Activated CD8-positive, alpha-beta memory T cell treated with anti-CD3 and anti-CD28 coated beads, Interleukin-2, amount 50 U/mL, for 1 hour (primary cell): ENCODE results near the gene SORCS1.

Experiments
- DNase-seq: peaks from one replicate; pipeline ENCODE4 v3.0.0-alpha.2; 2020; ENCODE audit errors: extremely low read depth

The SORCS1 gene

DNA sequence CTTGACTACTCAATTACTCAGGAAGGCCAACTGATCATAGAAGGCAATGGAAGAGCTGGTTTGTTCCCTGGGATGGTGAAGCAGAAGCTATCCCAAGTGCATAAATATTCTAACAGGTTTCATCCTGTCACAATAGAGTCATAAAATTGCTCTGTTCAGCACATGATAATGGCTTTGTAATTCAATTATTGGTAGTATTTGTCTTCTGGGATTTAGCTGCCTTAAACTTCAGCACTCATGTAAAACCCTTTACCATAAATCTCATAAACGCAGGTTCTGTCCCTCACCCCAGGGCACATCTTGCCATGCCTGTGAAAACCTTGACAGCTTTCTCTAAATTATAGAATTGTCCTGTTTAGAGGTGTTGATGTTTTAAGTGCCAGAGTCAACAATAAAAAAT is 417.6 kb downstream of the SORCS1 start:
- no peak for DNase-seq

DNA sequence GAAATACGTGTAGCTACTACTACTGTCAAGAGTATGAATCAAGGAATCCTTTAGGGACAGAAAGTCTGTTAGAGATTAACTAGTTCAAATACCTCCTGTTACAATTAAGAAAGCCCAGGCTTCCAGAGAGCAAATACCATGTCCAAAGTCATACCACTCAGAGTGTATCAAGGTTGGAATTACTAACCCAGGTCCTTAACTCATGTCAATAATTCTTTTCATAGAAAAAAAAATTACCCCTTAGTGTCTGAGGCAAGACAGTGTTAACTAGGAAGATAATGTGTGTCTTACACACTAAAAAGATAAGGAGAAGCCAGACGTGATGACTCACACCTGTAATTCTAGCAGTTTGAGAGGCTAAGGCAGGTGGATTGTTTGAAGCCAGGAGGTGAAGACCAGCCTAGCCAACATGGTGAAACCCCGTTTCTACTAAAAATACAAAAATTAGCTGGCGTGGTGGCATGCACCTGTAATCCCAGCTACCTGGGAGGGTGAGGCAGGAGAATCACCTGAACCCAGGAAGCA is 423.4 kb downstream of the SORCS1 start:
- DNase-seq = no peak

DNA sequence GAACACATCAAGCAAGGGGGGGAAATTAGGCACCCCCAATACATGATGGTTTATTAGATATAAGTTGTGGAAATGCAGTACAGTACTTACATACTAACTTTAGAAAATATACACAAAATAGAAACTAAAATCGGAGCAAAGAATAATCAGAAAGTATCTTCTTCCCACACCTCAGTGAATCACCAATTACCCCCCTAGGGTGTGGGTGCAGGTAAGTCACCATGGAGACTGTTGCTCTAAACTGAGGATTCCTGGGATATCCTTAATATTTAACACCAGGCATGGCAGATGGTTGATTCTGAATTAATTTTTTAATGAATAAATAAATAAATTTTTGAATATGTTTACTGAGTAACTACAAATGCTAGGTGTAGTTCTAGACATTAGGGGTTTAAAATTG is 424.4 kb downstream of the SORCS1 start:
- no peak for DNase-seq

DNA sequence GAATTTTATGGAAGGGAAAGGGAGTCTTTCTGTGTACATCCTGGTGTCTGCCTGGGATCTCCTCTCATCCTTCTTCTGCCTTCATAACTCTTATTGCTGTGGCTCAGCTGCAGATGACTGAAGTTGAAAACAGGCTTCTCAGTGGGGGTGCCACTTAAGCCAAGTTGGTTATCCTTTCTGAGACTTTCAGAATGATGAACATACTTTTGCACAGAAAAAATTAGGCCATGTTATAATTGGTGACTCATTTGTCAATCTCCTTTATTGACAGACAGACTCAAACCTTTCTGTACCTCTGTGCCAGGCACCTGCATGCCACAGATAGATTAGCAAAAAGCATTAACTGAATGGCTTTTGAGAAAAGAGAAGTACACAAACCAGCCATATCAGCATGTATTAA is 430.3 kb downstream of the SORCS1 start:
- no peak for DNase-seq

DNA sequence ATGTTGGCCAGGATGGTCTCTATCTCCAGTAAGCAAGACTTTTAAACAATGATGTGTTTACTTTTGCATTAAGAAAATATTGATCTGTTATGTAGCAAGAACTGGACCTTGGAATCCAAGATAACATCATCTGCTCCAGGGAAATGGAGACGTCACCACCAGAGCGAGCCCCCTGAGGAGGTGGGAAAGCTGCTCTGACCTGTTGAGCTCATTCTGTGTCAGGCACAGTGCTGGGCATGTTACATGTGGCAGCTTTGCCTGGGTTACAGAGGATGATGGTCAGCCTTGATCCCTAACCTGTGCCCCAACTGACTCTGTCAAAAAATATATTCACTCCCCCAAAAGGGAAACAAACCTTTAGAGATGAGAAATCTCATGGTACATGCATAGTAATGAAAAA is 436.3 kb downstream of the SORCS1 start:
- DNase-seq = no peak

DNA sequence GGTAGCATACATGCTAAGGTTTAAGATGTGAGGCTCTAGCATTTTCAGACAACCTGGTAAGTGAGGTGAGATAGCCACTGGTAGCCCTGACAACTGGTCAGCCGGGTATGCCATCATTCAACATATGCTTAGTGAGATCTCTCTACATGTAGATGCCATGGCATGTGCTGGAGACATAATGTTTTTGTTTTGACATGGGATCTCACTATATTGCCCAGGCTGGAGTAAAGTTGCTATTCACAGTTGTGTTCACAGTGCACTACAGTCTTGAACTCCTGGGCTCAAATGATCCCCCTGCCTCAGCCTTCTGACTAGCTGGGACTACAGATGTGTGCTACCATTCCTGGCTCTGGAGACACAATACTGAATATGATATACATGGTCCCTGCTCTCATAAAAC is 437.3 kb downstream of the SORCS1 start:
- no peak for DNase-seq

DNA sequence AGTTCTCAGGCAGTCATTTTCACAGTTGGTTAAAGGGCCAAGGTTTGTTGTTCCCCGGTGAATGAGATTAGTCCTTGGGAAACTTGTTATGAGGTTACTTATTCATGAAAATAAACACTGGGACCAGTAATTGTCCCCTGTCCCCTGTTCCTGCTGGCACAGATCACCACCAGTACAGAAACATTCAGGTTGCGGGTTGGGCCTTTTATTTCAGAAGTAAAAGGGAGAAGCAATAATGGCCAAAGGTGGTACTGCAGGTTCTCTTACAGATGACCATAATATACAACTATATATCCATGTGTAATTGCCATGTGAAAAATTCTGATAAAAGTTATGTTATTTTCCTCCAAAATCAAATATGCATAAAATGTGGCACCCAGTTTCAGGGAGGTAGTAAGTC is 442.0 kb downstream of the SORCS1 start:
- DNase-seq = no peak

DNA sequence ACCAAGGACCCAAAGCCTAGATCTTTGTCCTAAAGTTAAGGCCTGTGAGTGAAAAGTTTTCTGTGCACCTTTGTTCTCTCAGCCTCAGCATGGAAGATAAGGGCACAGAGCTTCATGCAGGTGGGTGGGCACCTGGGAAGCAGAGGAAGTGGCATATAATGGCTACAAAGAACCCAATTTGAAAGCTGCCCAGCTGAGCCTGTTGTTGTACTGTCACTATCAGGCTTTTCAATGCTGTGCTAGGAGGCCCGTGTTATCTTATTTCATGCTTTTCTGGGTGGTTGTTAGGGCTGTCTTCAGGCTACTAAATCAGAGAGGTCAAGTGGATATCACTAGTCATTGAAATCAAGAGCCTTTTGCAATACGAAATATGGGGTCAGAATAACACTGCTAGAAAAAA is 443.8 kb downstream of the SORCS1 start:
- DNase-seq = no peak

DNA sequence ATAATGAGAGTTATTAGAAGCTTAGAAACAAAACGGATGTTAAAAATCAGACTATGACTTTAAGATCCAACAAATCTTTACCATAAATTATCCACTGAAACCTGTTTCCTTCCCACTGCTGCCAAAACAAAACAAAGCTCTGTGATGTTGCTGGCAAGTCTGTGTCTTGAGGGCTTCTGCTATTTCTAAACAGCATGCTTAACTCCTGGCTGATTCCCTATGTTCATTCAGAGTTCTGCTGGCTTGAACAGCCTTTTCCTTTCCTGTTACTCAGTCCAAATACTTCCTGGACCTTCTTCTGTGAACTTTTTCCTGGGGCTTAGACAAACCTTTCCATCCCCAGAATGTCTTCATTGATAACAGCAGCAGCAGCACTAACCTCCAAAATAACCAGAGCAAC is 448.1 kb downstream of the SORCS1 start:
- no peak for DNase-seq

DNA sequence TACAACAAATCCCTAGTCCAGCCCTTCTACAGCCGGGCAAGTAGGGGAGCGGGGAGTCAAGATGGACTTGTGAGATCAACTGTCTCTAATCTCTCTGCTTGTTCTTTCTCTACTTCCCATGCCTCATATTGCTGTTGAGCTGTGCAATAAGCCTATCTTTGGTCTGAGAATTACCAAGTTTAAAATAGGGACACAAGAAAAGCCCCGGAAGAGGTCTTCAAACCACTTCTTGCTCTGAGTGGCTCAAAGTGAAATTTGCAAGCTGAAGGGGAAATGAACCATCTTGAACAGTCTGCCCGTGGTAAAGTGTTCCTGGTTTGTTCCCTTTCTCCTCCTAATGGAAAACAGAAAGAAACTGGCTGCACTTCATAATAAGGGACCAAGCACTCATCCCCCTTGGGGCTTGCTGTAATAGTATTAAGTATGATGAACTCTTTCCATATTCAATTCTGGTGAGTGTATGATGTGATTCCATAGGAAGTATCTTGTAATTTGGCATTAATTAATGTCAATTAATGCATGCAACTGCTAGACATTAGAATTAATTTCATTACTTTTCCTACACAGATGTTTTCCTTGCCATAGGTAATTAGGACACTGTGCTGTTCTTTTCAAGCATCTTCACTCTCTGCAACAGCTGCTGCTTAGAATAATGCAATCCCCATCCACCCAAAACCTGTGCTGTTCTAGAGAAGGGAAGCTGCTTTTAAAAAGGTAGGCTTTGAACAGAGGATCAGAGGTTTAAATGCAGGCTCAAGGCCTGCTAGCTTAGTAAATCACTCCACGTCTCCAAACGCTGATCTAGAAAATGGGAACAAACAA is 449.6 kb downstream of the SORCS1 start:
- no peak for DNase-seq

DNA sequence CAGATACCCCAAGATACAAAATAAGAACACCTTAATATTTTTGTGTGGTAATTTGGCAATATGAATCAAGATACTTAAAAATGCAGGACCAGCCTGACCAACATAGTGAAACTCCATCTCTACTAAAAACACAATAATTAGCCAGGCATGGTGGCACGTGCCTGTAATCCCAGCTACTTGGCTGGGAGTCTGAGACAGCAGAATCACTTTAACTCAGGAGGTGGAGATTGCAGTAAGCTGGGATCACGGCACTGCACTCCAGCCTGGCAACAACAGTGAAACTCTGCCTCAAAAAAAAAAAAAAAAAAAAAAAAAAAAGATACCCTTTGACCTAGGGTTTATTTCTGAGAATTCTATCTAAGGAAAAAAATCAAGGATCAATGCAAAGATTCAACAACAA is 450.7 kb downstream of the SORCS1 start:
- no peak for DNase-seq

DNA sequence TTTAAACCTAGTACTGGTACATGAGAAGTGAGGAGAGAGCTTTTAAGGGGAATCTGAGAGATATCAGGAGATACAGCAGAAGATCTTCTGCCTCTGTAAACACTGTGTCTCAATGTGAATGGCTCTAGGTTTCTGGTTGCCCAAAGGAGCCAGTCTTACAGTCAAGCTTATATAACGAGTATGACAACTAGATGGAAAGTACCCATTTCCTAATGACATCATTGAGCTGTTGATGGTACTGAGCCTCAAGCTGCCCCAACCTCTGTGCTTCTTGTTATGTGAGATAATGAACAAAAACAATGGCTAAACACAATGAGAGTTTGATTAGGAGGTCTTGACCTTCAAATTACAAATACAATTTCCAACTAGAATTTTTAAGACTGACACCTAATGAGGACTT is 451.5 kb downstream of the SORCS1 start:
- DNase-seq = no peak

DNA sequence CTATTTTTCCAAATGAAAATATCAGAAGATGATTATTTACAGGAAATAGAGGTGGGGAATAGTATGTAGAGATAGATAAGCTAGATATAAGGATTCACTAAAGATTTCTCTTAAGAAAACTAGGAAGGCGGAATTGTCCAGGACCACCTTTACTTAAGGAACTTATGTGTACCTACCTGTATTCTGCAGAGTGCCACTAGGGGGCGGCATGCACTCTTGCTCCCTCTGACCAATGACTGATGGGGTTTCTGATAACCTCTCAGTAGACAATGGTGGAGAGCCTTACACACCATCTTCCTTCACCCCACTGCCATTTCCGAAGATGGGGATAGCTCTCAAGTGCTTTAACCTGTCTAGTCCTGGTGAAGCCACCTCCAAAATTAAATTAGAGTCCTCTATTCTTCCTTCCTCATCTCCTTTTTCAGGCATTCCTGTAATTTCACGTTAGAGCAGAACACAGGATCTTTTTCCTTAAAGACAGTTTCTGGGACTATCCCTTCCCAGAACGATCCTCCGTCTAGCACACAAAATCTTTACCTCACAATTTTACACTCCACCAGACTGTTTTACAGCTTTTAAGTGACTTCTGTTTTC is 453.1 kb downstream of the SORCS1 start:
- DNase-seq = no peak

DNA sequence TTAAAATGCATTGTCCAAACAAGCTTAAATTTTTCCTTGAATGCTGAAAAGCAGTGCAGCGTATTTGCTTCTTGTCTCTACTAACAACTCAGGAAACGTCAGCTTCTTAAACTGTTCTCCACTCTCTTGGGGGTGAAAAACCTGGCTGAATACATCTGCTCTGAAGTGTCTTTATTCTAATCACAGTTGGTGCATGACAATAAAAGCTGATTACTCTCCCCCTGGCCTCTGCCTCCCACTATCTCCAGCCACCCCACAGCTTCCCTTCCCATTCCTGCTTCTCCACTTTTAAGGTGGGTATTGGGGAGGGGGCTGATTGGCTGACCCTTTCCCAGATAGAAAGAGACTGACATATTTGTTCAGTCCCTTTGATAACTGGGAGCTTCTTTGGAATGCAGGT is 456.0 kb downstream of the SORCS1 start:
- DNase-seq = no peak

DNA sequence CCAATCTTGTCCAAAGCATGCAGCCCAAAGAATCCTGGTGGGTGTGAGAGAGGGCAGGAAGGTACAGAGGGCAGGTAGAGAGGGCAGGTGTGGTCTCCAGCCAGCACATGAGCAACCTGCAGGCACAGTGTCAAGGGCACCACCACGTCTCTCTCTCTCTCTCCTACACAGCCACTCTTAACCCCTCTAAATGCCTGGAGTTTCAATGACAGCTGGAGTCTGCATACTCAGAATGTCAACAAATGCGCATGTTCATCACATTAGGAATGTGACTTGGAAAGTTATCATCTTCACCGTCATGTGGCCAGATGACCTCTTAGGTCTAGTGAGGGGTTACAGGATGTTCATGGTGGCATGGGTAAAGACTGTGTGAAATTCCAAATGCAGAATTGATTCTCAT is 456.8 kb downstream of the SORCS1 start:
- no peak for DNase-seq

DNA sequence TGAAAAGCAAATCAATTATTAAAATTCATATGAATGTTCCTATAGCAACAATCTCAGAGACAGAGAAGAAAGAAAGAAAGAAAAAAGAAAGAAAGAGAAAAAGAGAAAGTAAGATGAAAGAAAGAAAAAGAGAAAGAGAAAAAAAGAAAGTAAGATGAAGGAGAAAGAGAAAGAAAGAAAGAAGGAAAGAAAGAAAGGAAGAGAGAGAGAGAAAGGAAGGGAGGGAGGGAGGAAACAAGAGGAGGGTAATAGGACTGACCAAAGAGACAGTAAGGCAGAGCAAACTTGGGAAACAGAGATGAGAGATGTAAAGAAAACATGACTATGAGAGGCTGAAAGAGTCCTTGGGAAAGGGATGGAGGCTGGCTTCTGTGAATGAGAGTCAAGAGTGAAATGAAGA is 458.4 kb downstream of the SORCS1 start:
- DNase-seq = no peak

DNA sequence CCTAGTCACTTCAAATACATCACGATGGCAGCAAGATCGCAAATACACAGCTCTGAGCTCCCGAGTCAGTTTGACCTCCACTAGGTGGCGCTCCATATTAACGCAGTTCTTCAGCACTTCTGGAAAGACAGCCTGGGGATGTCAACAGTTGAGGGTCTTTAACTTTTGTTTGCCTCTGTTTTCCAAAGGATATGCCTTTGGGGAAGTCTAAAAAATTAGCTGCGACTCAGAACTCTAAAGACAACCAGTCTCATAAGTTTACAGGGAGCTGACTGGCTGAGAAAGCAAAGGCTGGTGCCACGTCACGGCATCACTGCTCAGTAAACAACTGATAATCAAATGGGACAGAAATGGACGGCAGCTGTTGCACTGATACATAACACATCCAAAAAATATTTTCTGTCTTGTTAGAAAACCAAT is 458.8 kb downstream of the SORCS1 start:
- no peak for DNase-seq

DNA sequence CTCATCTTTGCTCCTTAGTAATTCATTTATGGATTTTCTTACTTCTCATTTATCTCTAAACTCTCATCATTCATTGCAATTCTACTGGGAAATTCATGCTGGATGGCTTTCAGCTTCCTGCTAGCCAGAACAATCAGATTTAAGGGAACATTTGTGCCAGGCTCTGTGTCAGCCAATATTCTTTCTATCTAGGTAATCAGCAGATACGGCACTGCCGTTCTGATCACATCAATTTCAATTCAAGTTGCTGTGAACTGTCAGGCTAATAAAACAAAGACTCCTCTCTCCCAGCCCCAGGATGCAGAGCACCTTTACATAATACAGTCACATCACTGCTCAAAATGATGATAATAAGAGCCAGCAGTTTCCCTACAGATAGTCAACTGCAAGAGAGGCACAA is 468.3 kb downstream of the SORCS1 start:
- DNase-seq = no peak

DNA sequence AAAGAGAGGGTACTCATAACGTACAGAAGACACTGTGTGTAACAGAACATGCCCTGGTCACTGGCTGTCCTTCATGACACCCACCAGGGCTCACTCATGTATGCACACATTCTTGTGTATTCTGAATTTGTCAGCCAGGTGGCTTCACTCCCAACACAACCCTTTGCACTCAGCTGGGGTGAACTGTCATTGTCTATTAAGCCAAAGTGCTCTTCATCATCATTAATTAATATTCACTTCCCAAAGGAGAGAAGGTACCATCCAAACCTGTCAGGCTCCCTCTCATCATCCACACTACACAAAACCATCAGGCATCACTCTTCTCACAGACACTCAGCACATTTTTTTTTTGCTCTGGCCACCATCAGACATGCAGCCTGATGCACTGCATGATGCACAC is 469.8 kb downstream of the SORCS1 start:
- no peak for DNase-seq

DNA sequence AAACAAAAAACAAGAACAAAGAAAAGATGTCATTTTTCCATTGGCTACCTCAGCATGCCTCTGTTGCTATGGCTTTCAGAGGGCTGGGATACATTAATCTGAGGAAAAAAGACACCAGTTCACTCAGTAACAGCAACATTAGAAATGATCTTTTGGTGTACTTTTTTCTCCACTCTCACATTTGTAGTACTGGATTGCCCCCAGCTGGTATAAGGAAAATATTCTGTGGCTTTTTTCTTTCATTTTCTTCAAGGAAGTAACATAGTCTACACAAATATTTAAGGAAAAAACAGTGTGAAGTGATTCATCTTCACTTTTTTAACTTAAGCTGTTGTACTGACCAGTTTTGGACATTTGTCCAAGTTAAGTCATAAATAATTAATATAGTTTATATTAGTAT is 482.3 kb downstream of the SORCS1 start:
- DNase-seq = no peak

DNA sequence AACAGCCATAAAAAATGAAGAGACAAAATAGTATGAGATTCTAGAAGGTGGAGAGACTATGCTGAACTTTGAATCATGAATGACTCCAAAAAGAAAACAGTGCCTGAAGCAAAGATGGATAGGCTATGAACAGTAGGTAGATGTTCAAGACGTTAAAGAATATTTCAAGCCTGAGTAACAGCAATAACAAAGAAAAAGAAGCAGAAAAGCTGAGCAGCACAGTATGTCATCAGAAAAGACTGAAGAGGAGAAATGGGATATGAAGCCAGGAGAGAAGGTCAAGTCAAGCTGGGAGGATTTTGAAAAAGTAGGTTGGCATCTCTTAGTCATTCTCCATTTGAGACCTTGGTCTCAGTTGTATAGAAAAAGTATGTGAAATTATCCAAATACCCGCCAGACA is 484.4 kb downstream of the SORCS1 start:
- DNase-seq = no peak

DNA sequence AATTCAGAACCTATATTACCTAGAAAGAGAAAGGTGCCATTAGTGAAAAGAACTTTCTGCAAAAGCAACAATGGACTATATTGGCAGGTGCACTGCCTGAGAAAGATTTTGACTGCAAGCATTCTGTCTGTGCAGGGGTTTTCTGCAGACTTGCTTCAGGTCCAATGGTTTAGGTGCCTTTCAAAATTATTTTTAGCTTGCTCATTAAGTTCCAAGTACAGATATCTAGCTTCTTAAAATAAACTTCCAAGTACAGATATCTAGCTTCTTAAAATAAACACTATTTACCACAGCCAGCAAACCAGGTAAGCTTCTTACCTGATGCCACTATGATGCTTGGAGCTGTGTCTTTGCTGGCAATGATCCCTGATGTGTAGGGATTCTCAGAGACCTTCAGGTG is 485.2 kb downstream of the SORCS1 start:
- no peak for DNase-seq

DNA sequence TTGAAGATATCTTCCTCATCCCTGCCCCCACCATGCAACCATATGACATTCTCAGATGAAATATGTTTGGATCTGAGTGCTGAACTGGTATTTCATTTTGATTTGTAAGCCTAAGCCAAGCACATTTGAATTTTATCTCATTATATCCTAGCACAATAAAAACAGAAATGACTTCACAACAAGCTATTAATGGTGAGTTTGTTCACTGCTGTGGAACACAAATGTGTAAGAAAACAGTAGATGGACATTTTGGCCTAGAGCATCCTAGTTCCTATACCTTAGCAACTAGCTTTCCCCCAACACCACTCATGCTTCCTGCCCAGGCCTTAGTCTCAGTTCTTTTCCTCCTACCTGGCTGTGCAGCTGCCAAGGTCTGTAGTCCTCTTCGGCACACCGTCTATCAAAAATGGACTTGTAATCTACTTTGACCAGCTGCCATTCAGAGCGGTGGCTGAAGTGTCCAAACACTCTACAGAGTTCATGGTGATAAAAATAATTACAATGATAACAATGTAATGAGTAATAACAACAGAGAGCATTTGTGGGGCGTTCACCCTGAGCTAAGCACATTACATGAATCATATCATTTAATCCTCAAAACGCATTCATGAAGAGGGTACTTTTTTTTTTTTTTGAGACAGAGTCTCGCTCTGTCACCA is 491.9 kb downstream of the SORCS1 start:
- no peak for DNase-seq
